Panc1 (cell line): ENCODE measurements around the gene AGAP1. TPM values are rescaled to one million over a fixed set of nuclear protein-coding genes. Genes with fewer than 3 reads are reported as not detected.

Experiments used
- ATAC-seq: fragments of 200-7000 bp; cut with Tn5 transposase; 2 replicates; pipeline ENCODE4 v1.9.1; 2020; ENCODE audit warnings: mild to moderate bottlenecking, moderate library complexity
- BruUV-seq: library from RNA; stranded (reverse); fragments of 400-500 nt; replicated peaks from 2 replicates; lab custom pipeline; 2021; lab: Mats Ljungman, UMichigan
- CTCF ChIA-PET: fragments of 300-600 bp; sonication (Branson Sonifier 250); formaldehyde crosslinking; loops from one replicate; lab custom pipeline; 2022; ENCODE audit warnings: antibody characterized with exemption; lab: Charles Lee
- POLR2A ChIA-PET: fragments of 300-600 bp; sonication (Branson Sonifier 250); formaldehyde crosslinking; loops from one replicate; lab custom pipeline; 2022; ENCODE audit warnings: antibody characterized with exemption; lab: Charles Lee
- DNase-seq: peaks from one replicate; pipeline ENCODE4 v3.0.0-alpha.2; 2010; ENCODE audit warnings: low read depth, low spot score
- H3K27ac ChIP-seq: 2 replicates; pipeline ENCODE4 v1.5.1; 2011; ENCODE audit warnings: mild to moderate bottlenecking, low read length, inconsistent platforms
- H3K27me3 ChIP-seq: fragments of 200-500 bp; sonication (Bioruptor generic); 2 replicates; pipeline ENCODE4 v1.6.0; 2014; ENCODE audit warnings: low read length, inconsistent platforms; ENCODE audit not compliant: control insufficient read depth, insufficient read depth
- H3K36me3 ChIP-seq: fragments of 200-500 bp; sonication (Bioruptor generic); 2 replicates; pipeline ENCODE4 v1.5.1; 2014; ENCODE audit warnings: inconsistent platforms, mild to moderate bottlenecking, low read length, moderate library complexity; ENCODE audit not compliant: control insufficient read depth, insufficient read depth
- H3K4me1 ChIP-seq: 2 replicates; pipeline ENCODE4 v1.5.1; 2011; ENCODE audit warnings: inconsistent platforms, mild to moderate bottlenecking, low read length, moderate library complexity; ENCODE audit not compliant: control insufficient read depth, insufficient read depth
- H3K4me3 ChIP-seq, 2 experiments: 2 replicates each; pipeline ENCODE4 v1.5.1; 2011 to 2012; ENCODE audit warnings: low read depth in 2 of 2, low read length in 2 of 2, mild to moderate bottlenecking in 2 of 2, inconsistent platforms in 1 of 2, moderate library complexity in 1 of 2
- H3K9me3 ChIP-seq: fragments of 200-500 bp; sonication (Bioruptor generic); 2 replicates; pipeline ENCODE4 v1.5.1; 2014; ENCODE audit warnings: low read depth, mild to moderate bottlenecking, inconsistent platforms, low read length, moderate library complexity; ENCODE audit not compliant: control insufficient read depth, insufficient read depth
- CTCF ChIP-seq: fragments of 450-650 bp; IDR thresholded peaks from 2 replicates; pipeline ENCODE4 v1.5.1; 2017; ENCODE audit warnings: mild to moderate bottlenecking
- POLR2AphosphoS5 ChIP-seq: IDR thresholded peaks from 2 replicates; pipeline ENCODE4 v1.6.1; 2012; ENCODE audit warnings: mild to moderate bottlenecking, low read depth, low read length, moderate library complexity
- REST ChIP-seq, 2 experiments: IDR thresholded peaks; 2 replicates each; pipeline ENCODE4 v1.6.1; 2011 to 2012; ENCODE audit warnings: low read depth in 2 of 2, control low read depth in 1 of 2, low read length in 1 of 2, mild to moderate bottlenecking in 1 of 2, moderate library complexity in 1 of 2; ENCODE audit not compliant: insufficient read depth in 1 of 2
- SIN3A ChIP-seq: IDR thresholded peaks from 2 replicates; pipeline ENCODE4 v1.6.1; 2012; ENCODE audit warnings: low read depth, mild to moderate bottlenecking, low read length, moderate library complexity, borderline replicate concordance; ENCODE audit not compliant: insufficient read depth
- TCF7L2 ChIP-seq: IDR thresholded peaks from 2 replicates; pipeline ENCODE4 v1.6.1; 2011; ENCODE audit warnings: mild to moderate bottlenecking, low read depth, low read length, inconsistent platforms
- in situ Hi-C: cut with HindIII; loops from 2 replicates; pipeline ENCODE4 v1.10.0; 2016; ENCODE audit warnings: low sequenced_read_pairs, low pct_unique_long_range_greater_than_20kb
- intact Hi-C: fragments of 100-400 bp; cut with micrococcal nuclease; formaldehyde crosslinking; loops from one replicate; pipeline ENCODE4 v1.10.0; 2022; ENCODE audit not compliant: unreplicated experiment
- total RNA-seq: library from RNA; stranded (reverse); gene quantifications from one replicate; pipeline ENCODE4 v1.2.1, GENCODE V29; 2021; ENCODE audit not compliant: unreplicated experiment

Gene AGAP1
- total RNA-seq, 1 experiment from 2014 or later, result 38.9 TPM

GRCh38 chr2:235925250-235925919 lies 431.5 kb downstream of the AGAP1 start:
- intact Hi-C loops (no loop called here), in situ Hi-C loops (no loop called here)
- no peaks in the 10 kb centered on the region for H3K27me3 ChIP-seq
- no peaks in the 10 kb centered on the region for H3K4me1 ChIP-seq
- DNase-seq (no peak), ATAC-seq (no peak)
- no peak overlapping the region for H3K27ac ChIP-seq
- H3K36me3 ChIP-seq, result no peaks in the 10 kb centered on the region; the same call in 1 of the 2 replicates
- CTCF ChIA-PET, result interaction anchor here (1.3 kb wide), 1 partner anchor 11 kb away, joined by 3 read pairs; no protein-coding TSS in a partner anchor
- no TSS peak for BruUV-seq
- TF ChIP-seq CTCF (no peak), POLR2AphosphoS5 (no peak), SIN3A (no peak), REST (IDR thresholded peaks at IDR 0.05; ENCODE audit: insufficient read depth in 1 of 2, low read depth in 2 of 2, low read length in 1 of 2) (no peak), TCF7L2 (no peak)
- no peak overlapping the region for H3K4me3 ChIP-seq
- POLR2A ChIA-PET, result no interaction called here
- no peaks in the 10 kb centered on the region for H3K9me3 ChIP-seq

- TF ChIP-seq CTCF (no peak), TCF7L2 (no peak), POLR2AphosphoS5 (no peak), REST (IDR thresholded peaks at IDR 0.05; ENCODE audit: insufficient read depth in 1 of 2, low read depth in 2 of 2, low read length in 1 of 2) (no peak), SIN3A (no peak)
- H3K4me3 ChIP-seq, result no peak overlapping the region
- in situ Hi-C loops, result no loop called here
- no peaks in the 10 kb centered on the region for H3K36me3 ChIP-seq
- no peaks in the 10 kb centered on the region for H3K4me1 ChIP-seq
- H3K27me3 ChIP-seq, result no peaks in the 10 kb centered on the region
- DNase-seq (no peak), ATAC-seq (no peak)
- intact Hi-C loops, result no loop called here
- H3K27ac ChIP-seq, result no peak overlapping the region
- ChIA-PET POLR2A (no interaction called here), CTCF (no interaction called here)
- no peaks in the 10 kb centered on the region for H3K9me3 ChIP-seq
- no TSS peak for BruUV-seq
Measured at GRCh38 chr2:235926229-235926628, 432.4 kb downstream of the AGAP1 start.
